Measurements from ENCODE around the gene HK1. TPM values are rescaled to one million over a fixed set of nuclear protein-coding genes. Genes with fewer than 3 reads are reported as not detected.
A peak's percentile ranks its signal among the peaks of the same experiment; 100 is the strongest.

The HK1 gene
- total and polyA plus RNA-seq, 7 experiments from 2014 or later = 60.1 to 144 (median 83.8) TPM

DNA sequence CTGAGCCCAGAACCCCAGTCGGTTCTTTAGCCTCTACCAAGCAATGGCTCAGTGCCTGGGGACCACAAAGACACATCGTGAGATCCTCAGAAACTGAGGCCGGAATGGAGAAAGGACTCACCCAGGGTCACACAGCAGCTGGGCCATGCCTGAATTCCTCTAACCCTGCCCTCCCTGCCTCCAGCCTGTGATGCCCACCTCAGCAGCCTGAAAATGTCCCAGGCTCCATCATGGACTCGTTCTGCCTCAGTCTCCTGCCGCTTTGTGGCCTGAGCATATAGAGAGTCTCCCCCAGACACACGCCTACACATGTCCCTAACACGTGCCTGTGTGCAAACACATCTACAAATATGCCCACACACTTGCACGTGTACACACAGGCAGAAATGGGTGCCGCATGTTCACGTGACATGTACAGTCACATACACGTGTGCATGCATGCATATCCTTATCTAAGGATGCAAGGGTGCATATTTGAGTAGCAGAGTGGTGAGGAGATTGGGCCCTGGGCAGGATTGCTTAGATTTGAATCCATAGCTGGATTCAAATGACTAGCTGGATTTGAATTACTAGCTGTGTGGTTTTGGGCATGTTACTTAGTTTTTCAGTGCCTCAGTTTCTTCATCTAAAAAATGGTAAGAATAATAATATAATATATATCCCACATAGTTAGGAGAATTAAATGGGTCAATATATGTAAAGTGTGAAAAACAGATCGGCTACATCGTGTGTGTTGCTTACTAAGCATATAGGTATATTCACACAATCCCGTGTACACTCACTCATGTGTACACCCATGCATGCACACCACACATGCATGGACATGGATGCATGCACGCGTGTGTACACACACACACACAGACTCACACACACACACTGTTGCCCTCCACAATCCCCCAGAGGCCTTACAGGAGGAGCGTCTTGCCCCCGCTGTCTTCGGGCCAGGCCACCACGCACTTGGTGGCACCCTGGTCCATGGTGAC lies 136.0 kb downstream of the HK1 start:
- Mint-ChIP-seq H3K27me3 (peaks cover 0 to 4% (median 0%) of the 10 kb centered on the region in 5 donors), H3K4me3 (no peak overlapping the region), H3K36me3 (no peaks in the 10 kb centered on the region), H3K9me3 (no peaks in the 10 kb centered on the region), H3K4me1 (peaks cover 0 to 11% (median 5%) of the 10 kb centered on the region in 7 donors), H3K27ac (peak overlapping the region in 2 of 9 donors; percentile 38 to 74)
- no peak overlapping the region for H3K4me3 ChIP-seq (ENCODE audit: low read length)
- no peak overlapping the region for H3K27ac ChIP-seq (ENCODE audit: low read depth, low read length)
- H3K9me3 ChIP-seq (ENCODE audit: control insufficient read depth in 2 of 3, low read length in 3 of 3) = no peaks in the 10 kb centered on the region
- intact Hi-C loops (cut with micrococcal nuclease) = loop anchor here in 1 of 2 donors (5.0 kb wide), 1 partner anchor 1337 kb away; the partner anchor contains the start of gene HERC4
- no peak for ATAC-seq
- H3K36me3 ChIP-seq (ENCODE audit: control insufficient read depth in 2 of 3, insufficient read depth in 3 of 3, low read length in 3 of 3) = no peaks in the 10 kb centered on the region
- no peaks in the 10 kb centered on the region for H3K27me3 ChIP-seq (ENCODE audit: control insufficient read depth in 2 of 2, insufficient read depth in 2 of 2, low read length in 2 of 2)
- CTCF ChIA-PET = interaction anchor here (0.6 to 0.9 kb wide), 2 partner anchors 10 to 223 kb away, joined by 3 read pairs; no protein-coding TSS in a partner anchor
- POLR2A ChIA-PET = interaction anchor here (0.6 to 1.5 kb wide), 2 partner anchors 11 to 459 kb away, joined by 3 to 4 read pairs; partner anchors contain the start of gene DDX21
- DNase-seq = no peak
- peaks cover 1% of the 10 kb centered on the region in 2 donors for H3K4me1 ChIP-seq (ENCODE audit: control insufficient read depth in 2 of 2, insufficient read depth in 2 of 2, low read length in 2 of 2)

DNA sequence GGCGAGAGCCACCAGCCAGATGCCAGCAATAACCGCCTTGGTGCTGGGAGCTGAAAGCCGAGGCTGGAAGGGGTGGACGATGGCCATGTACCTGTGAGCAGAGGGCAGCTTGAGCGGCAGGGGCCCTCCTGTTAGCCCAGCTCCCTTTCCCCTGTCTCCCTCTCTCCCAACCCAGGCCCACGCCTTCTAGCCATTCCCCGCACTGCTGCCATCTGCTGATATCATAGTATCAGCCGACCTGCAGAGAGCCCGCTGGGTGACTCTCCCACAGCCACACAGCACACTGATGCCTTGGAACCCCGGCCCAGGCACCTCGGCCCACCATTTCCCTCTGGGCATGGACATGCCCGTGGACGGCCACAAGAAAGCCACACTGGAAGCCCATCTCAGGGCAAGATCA lies 136.8 kb downstream of the HK1 start:
- Histone ChIP-seq H3K27me3 (ENCODE audit: control insufficient read depth in 2 of 2, insufficient read depth in 2 of 2, low read length in 2 of 2) (no peaks in the 10 kb centered on the region), H3K4me1 (ENCODE audit: control insufficient read depth in 2 of 2, insufficient read depth in 2 of 2, low read length in 2 of 2) (no peaks in the 10 kb centered on the region), H3K4me3 (ENCODE audit: low read length) (no peak overlapping the region), H3K27ac (ENCODE audit: low read depth, low read length) (no peak overlapping the region), H3K9me3 (ENCODE audit: control insufficient read depth in 2 of 3, low read length in 3 of 3) (no peaks in the 10 kb centered on the region), H3K36me3 (ENCODE audit: control insufficient read depth in 2 of 3, insufficient read depth in 3 of 3, low read length in 3 of 3) (no peaks in the 10 kb centered on the region)
- no peak for DNase-seq
- H3K4me3 Mint-ChIP-seq = no peak overlapping the region
- H3K27me3 Mint-ChIP-seq = peaks cover 0 to 4% (median 0%) of the 10 kb centered on the region in 5 donors
- H3K27ac Mint-ChIP-seq = peak overlapping the region in 1 of 9 donors; percentile 27
- ATAC-seq = no peak
- ChIA-PET CTCF (interaction anchor here (0.6 to 1.0 kb wide), 3 partner anchors 9 to 222 kb away, joined by 3 read pairs; no protein-coding TSS in a partner anchor), POLR2A (interaction anchor here (1.5 kb wide), 1 partner anchor 10 kb away, joined by 4 read pairs; no protein-coding TSS in a partner anchor)
- H3K9me3 Mint-ChIP-seq = no peaks in the 10 kb centered on the region
- no peaks in the 10 kb centered on the region for H3K36me3 Mint-ChIP-seq
- intact Hi-C loops (cut with micrococcal nuclease) = no loop called here
- H3K4me1 Mint-ChIP-seq = peaks cover 0 to 8% (median 5%) of the 10 kb centered on the region in 7 donors

DNA sequence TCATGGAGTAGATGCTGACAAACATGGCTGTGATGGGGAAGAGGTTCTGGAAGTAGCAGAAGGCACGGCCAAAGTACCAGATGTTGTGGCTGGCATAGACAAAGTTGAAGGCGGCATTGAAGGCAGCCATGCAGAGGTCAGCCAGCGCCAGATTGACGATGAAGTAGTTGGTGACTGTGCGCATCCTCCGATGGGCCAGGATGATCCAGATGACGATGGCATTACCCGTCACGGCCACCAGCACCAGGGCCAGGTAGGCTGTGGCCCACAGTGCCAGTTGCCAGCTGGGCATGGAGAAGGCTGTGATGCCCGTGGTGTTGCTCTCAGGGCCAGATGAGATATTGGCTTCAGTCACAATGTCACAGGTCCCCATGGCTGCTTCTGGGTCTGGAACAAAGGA lies 137.7 kb downstream of the HK1 start:
- H3K27ac ChIP-seq (ENCODE audit: low read depth, low read length) = no peak overlapping the region
- Mint-ChIP-seq H3K4me3 (no peak overlapping the region), H3K27ac (peak overlapping the region in 1 of 9 donors; percentile 54), H3K36me3 (no peaks in the 10 kb centered on the region), H3K4me1 (peaks cover 0 to 5% (median 0%) of the 10 kb centered on the region in 7 donors), H3K9me3 (no peaks in the 10 kb centered on the region), H3K27me3 (peaks cover 0 to 4% (median 0%) of the 10 kb centered on the region in 5 donors)
- H3K27me3 ChIP-seq (ENCODE audit: control insufficient read depth in 2 of 2, insufficient read depth in 2 of 2, low read length in 2 of 2) = no peaks in the 10 kb centered on the region
- POLR2A ChIA-PET = interaction anchor here (0.7 to 1.5 kb wide), 2 partner anchors 9 to 12 kb away, joined by 3 to 4 read pairs; no protein-coding TSS in a partner anchor
- CTCF ChIA-PET = interaction anchor here (1.0 kb wide), 1 partner anchor 31 kb away, joined by 3 read pairs; no protein-coding TSS in a partner anchor
- DNase-seq = no peak
- intact Hi-C loops (cut with micrococcal nuclease) = no loop called here
- H3K4me3 ChIP-seq (ENCODE audit: low read length) = no peak overlapping the region
- no peaks in the 10 kb centered on the region for H3K4me1 ChIP-seq (ENCODE audit: control insufficient read depth in 2 of 2, insufficient read depth in 2 of 2, low read length in 2 of 2)
- ATAC-seq = no peak
- no peaks in the 10 kb centered on the region for H3K36me3 ChIP-seq (ENCODE audit: control insufficient read depth in 2 of 3, insufficient read depth in 3 of 3, low read length in 3 of 3)
- no peaks in the 10 kb centered on the region for H3K9me3 ChIP-seq (ENCODE audit: control insufficient read depth in 2 of 3, low read length in 3 of 3)

DNA sequence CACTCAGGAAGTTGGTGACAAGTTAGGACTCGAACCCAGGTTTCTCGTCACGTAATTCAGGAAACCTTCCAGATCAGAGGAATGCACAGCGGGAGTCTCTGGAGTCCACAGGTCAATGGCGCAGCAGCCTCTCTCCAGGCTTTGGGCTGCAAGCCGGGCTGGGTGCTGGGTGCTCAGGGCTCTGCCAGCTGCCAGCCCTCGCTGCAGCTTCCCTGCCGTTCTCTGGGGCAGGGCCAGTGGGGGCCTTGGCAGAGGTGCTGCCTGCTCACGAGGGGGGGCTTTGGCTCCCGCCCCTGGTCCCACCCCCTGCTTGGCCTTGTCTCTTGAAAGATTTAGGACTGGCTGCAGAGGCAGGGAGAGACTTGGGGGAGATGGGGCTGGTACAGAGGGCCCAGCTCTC lies 138.4 kb downstream of the HK1 start, which contains the start of gene TACR2:
Gene TACR2 (minus strand): TSS at position 224 of the 400 bp plus-strand sequence. CDS start 595 bp downstream, outside the sequence.
- intact Hi-C loops (cut with micrococcal nuclease) = no loop called here
- no peaks in the 10 kb centered on the region for H3K27me3 ChIP-seq (ENCODE audit: control insufficient read depth in 2 of 2, insufficient read depth in 2 of 2, low read length in 2 of 2)
- peaks cover 0 to 4% (median 0%) of the 10 kb centered on the region in 5 donors for H3K27me3 Mint-ChIP-seq
- H3K27ac ChIP-seq (ENCODE audit: low read depth, low read length) = no peak within 1 kb of the TSS
- ChIA-PET POLR2A (no interaction called here), CTCF (interaction anchor here (1.4 kb wide), 1 partner anchor 9 kb away, joined by 5 read pairs; no protein-coding TSS in a partner anchor)
- peaks cover 0 to 1% of the 10 kb centered on the region in 2 donors for H3K4me1 ChIP-seq (ENCODE audit: control insufficient read depth in 2 of 2, insufficient read depth in 2 of 2, low read length in 2 of 2)
- H3K36me3 Mint-ChIP-seq = no peaks in the 10 kb centered on the region
- DNase-seq (no peak), ATAC-seq (no peak)
- no peak within 1 kb of the TSS for H3K4me3 ChIP-seq (ENCODE audit: low read length)
- no peaks in the 10 kb centered on the region for H3K9me3 Mint-ChIP-seq
- no peaks in the 10 kb centered on the region for H3K36me3 ChIP-seq (ENCODE audit: control insufficient read depth in 2 of 3, insufficient read depth in 3 of 3, low read length in 3 of 3)
- H3K27ac Mint-ChIP-seq = peak within 1 kb of the TSS in 2 of 9 donors; percentile 27 to 57
- H3K4me1 Mint-ChIP-seq = peaks cover 0 to 5% (median 1%) of the 10 kb centered on the region in 7 donors
- H3K4me3 Mint-ChIP-seq = peak within 1 kb of the TSS in 1 of 10 donors; percentile 48
- no peaks in the 10 kb centered on the region for H3K9me3 ChIP-seq (ENCODE audit: control insufficient read depth in 2 of 3, low read length in 3 of 3)

- Mint-ChIP-seq H3K27me3 (peaks cover 0 to 7% (median 0%) of the 10 kb centered on the region in 5 donors), H3K9me3 (no peaks in the 10 kb centered on the region), H3K36me3 (no peaks in the 10 kb centered on the region), H3K27ac (peak overlapping the region in 1 of 9 donors; percentile 57), H3K4me3 (no peak overlapping the region), H3K4me1 (peaks cover 6 to 14% (median 10%) of the 10 kb centered on the region in 7 donors)
- CTCF ChIA-PET = interaction anchor here (1.4 kb wide), 1 partner anchor 10 kb away, joined by 5 read pairs; no protein-coding TSS in a partner anchor
- no peak overlapping the region for H3K4me3 ChIP-seq (ENCODE audit: low read length)
- POLR2A ChIA-PET = no interaction called here
- no peaks in the 10 kb centered on the region for H3K36me3 ChIP-seq (ENCODE audit: control insufficient read depth in 2 of 3, insufficient read depth in 3 of 3, low read length in 3 of 3)
- H3K4me1 ChIP-seq (ENCODE audit: control insufficient read depth in 2 of 2, insufficient read depth in 2 of 2, low read length in 2 of 2) = peaks cover 0 to 8% of the 10 kb centered on the region in 2 donors
- intact Hi-C loops (cut with micrococcal nuclease) = no loop called here
- no peaks in the 10 kb centered on the region for H3K27me3 ChIP-seq (ENCODE audit: control insufficient read depth in 2 of 2, insufficient read depth in 2 of 2, low read length in 2 of 2)
- no peak for ATAC-seq
- no peak overlapping the region for H3K27ac ChIP-seq (ENCODE audit: low read depth, low read length)
- H3K9me3 ChIP-seq (ENCODE audit: control insufficient read depth in 2 of 3, low read length in 3 of 3) = no peaks in the 10 kb centered on the region
- no peak for DNase-seq
Observed at GRCh38 chr10:69417542-69417941, 139.2 kb downstream of the HK1 start.

GRCh38 chr10:69418052-69418752 lies 139.9 kb downstream of the HK1 start:
- ATAC-seq (no peak), DNase-seq (no peak)
- Mint-ChIP-seq H3K27me3 (peaks cover 0 to 7% (median 0%) of the 10 kb centered on the region in 5 donors), H3K4me3 (no peak overlapping the region), H3K9me3 (no peaks in the 10 kb centered on the region), H3K4me1 (peaks cover 7 to 14% (median 10%) of the 10 kb centered on the region in 7 donors), H3K27ac (peak overlapping the region in 1 of 9 donors; percentile 57), H3K36me3 (no peaks in the 10 kb centered on the region)
- no peaks in the 10 kb centered on the region for H3K27me3 ChIP-seq (ENCODE audit: control insufficient read depth in 2 of 2, insufficient read depth in 2 of 2, low read length in 2 of 2)
- H3K9me3 ChIP-seq (ENCODE audit: control insufficient read depth in 2 of 3, low read length in 3 of 3) = no peaks in the 10 kb centered on the region
- ChIA-PET CTCF (interaction anchor here (0.6 to 1.4 kb wide), 4 partner anchors 10 to 217 kb away, joined by 3 to 5 read pairs (median 3); no protein-coding TSS in a partner anchor), POLR2A (no interaction called here)
- intact Hi-C loops (cut with micrococcal nuclease) = no loop called here
- H3K4me3 ChIP-seq (ENCODE audit: low read length) = no peak overlapping the region
- peaks cover 0 to 10% of the 10 kb centered on the region in 2 donors for H3K4me1 ChIP-seq (ENCODE audit: control insufficient read depth in 2 of 2, insufficient read depth in 2 of 2, low read length in 2 of 2)
- H3K27ac ChIP-seq (ENCODE audit: low read depth, low read length) = no peak overlapping the region
- no peaks in the 10 kb centered on the region for H3K36me3 ChIP-seq (ENCODE audit: control insufficient read depth in 2 of 3, insufficient read depth in 3 of 3, low read length in 3 of 3)

All from naive thymus-derived CD4-positive, alpha-beta T cell (primary cell).